Activated CD4-positive, alpha-beta memory T cell treated with anti-CD3 and anti-CD28 coated beads for 36 hours (primary cell): ENCODE measurements around the gene FDXR. TPM values are rescaled to one million over a fixed set of nuclear protein-coding genes. Genes with fewer than 3 reads are reported as not detected.
"Not testable (repeated sequence)": the region's sequence is repeated elsewhere in the genome, so short reads cannot be mapped to it uniquely, and the experiment has no call there.

Source experiments
- CTCF ChIA-PET: fragments of 350-600 bp; sonication (Branson Sonifier 250); formaldehyde crosslinking; loops from one replicate; lab custom pipeline; 2021; ENCODE audit warnings: antibody characterized with exemption, inconsistent platforms; lab: Charles Lee
- POLR2A ChIA-PET: fragments of 350-600 bp; sonication (Branson Sonifier 250); formaldehyde crosslinking; loops from one replicate; lab custom pipeline; 2021; ENCODE audit warnings: antibody characterized with exemption; lab: Charles Lee
- DNase-seq: peaks from one replicate; pipeline ENCODE4 v3.0.0-alpha.2; 2020
- H3K27ac Mint-ChIP-seq: one replicate; pipeline ENCODE4 v1.8.0; 2021; ENCODE audit warnings: mixed read lengths
- H3K27me3 Mint-ChIP-seq: one replicate; pipeline ENCODE4 v1.8.0; 2021; ENCODE audit warnings: mixed read lengths
- H3K36me3 Mint-ChIP-seq: one replicate; pipeline ENCODE4 v1.8.0; 2021; ENCODE audit warnings: mixed read lengths
- H3K4me1 Mint-ChIP-seq: one replicate; pipeline ENCODE4 v1.8.0; 2021; ENCODE audit warnings: low read depth, mixed read lengths
- H3K4me3 Mint-ChIP-seq: one replicate; pipeline ENCODE4 v1.8.0; 2021; ENCODE audit warnings: mild to moderate bottlenecking, mixed read lengths
- H3K9me3 Mint-ChIP-seq: one replicate; pipeline ENCODE4 v1.8.0; 2021; ENCODE audit warnings: mixed read lengths
- intact Hi-C: fragments of 100-400 bp; cut with micrococcal nuclease; formaldehyde crosslinking; loops from one replicate; pipeline ENCODE4 v1.15.1; 2023
- total RNA-seq, 2 experiments: library from RNA; stranded (reverse); gene quantifications; one replicate each; pipeline ENCODE4 v1.2.3, GENCODE V29; 2021

Gene FDXR
- total RNA-seq, 2 experiments from 2014 or later = 18.1 to 18.4 TPM

DNA sequence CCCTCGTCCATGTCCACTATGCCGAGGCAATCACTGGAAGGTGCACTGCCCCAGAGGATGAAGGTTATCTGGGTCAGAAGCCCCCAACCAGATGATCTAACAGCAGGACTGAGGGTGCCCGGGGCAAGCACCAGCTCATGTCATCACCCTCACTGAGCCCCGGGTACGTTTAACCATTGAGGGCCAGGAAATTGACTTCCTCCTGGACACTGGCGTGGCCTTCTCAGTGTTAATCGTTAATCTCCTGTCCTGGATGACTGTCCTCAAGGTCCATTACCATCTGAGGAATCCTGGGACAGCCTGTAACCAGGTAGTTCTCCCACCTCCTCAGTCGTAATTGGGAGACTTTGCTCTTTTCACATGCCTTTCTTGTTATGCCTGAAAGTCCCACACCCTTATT, 38.6 kb upstream of the FDXR start:
- H3K4me1 Mint-ChIP-seq, H3K27me3 Mint-ChIP-seq, H3K36me3 Mint-ChIP-seq, H3K9me3 Mint-ChIP-seq, CTCF ChIA-PET, H3K4me3 Mint-ChIP-seq, intact Hi-C loops, POLR2A ChIA-PET, DNase-seq, H3K27ac Mint-ChIP-seq: not testable (repeated sequence)

DNA sequence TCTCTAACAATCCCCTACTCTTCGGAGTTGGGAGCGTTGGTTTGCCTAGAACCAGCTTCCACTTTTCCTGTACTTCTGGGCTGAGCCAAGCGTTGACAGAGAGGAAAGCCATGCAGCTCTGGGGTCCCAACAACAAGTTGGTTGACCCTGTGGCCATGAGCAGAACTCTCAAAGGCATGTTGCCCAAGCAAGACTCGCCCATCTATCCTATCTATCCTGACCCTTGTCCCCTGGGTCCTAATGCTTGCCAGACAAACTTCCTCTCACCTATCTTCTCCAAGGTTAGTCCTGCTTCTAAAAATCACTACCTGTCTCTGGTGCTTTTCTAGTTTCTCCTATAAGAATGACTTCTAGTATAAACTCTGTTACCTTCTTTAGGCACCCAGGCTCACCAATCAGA, 36.3 kb upstream of the FDXR start:
- CTCF ChIA-PET, POLR2A ChIA-PET, intact Hi-C loops, H3K9me3 Mint-ChIP-seq, H3K27ac Mint-ChIP-seq, H3K4me3 Mint-ChIP-seq, H3K27me3 Mint-ChIP-seq, H3K4me1 Mint-ChIP-seq, DNase-seq, H3K36me3 Mint-ChIP-seq: not testable (repeated sequence)

DNA sequence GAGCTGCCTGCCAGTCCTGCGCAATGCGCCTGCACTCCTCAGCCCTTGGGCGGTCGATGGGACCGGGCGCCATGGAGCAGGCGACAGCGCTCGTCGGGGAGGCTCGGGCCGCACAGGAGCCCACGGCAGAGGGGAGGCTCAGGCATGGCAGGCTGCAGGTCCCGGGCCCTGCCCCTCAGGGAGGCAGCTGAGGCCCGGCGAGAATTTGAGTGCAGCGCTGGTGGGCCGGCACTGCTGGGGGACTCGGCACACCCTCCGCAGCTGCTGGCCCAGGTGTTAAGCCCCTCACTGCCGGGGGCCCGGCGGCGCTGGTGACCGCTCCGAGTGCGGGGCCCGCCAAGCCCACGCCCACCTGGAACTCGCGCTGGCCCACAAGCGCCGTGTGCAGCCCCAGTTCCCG, 34.2 kb upstream of the FDXR start:
- intact Hi-C loops = no loop called here
- Mint-ChIP-seq H3K36me3 (no peaks in the 10 kb centered on the region), H3K9me3 (no peaks in the 10 kb centered on the region), H3K27ac (no peak overlapping the region), H3K4me1 (peaks cover 3% of the 10 kb centered on the region), H3K27me3 (peaks cover 1% of the 10 kb centered on the region), H3K4me3 (no peak overlapping the region)
- ChIA-PET POLR2A (no interaction called here), CTCF (interaction anchor here (1.0 kb wide), 1 partner anchor 51 kb away, joined by 3 read pairs; no protein-coding TSS in a partner anchor)
- DNase-seq = no peak

DNA sequence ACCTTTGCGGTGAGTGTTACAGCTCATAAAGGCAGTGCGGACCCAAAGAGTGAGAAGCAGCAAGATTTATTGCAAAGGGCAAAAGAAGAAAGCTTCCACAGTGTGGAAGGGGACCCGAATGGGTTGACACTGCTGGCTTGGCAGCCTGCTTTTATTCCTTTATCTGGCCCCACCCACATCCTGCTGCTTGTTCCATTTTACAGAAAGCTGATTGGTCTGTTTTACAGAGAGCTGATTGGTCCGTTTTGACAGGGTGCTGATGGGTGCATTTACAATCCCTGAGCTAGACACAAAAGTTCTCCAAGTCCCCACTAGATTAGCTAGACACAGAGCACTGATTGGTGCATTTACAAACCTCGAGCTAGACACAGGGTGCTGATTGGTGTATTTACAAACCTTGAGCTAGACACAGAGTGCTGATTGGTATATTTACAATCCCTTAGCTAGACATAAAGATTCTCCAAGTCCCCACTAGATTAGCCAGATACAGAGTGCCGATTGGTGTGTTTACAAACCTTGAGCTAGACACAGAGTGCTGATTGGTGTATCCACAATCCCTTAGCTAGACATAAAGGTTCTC, 33.5 kb upstream of the FDXR start:
- intact Hi-C loops, DNase-seq, H3K4me3 Mint-ChIP-seq, H3K36me3 Mint-ChIP-seq, H3K27me3 Mint-ChIP-seq, H3K9me3 Mint-ChIP-seq, POLR2A ChIA-PET, H3K27ac Mint-ChIP-seq, H3K4me1 Mint-ChIP-seq: not testable (repeated sequence)
- CTCF ChIA-PET = interaction anchor here (1.0 kb wide), 1 partner anchor 52 kb away, joined by 3 read pairs; no protein-coding TSS in a partner anchor

DNA sequence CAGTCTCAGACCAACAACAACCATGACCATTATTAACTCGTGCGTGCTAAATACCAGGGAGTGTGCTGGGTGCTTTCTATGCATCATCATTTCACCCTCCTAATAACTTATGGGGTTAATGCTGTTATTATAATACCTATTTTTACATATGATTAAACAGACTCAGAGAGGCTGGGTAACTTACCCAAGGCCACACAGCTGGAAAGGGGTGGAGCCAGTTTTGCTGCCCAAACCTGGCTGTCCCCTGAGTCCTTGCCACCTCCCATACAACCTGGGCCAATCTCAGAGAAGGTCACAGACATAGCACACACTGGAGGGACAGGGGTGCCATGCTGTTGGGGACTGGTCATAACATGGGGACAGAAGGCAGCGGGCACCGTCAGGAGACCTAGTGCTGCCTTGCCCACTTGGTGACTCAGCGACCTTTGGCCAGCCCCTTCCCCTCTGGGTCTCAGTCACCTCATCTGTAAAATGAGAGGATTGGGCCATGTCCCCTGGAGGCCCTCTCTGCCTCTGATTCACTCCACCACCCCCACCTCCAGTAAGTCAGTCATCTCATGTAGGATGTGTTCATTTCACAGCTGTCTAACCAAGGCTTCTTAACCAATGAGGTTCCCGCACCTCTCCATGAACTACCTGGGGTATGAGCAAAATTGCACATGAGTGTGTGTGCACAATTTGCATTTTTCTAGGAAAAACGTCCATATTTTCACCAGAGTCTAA, 32.1 kb upstream of the FDXR start:
- ChIA-PET CTCF (no interaction called here), POLR2A (no interaction called here)
- peak overlapping the region; percentile 28 for H3K27ac Mint-ChIP-seq
- H3K4me3 Mint-ChIP-seq = no peak overlapping the region
- no peaks in the 10 kb centered on the region for H3K9me3 Mint-ChIP-seq
- intact Hi-C loops = no loop called here
- H3K4me1 Mint-ChIP-seq = peaks cover 3% of the 10 kb centered on the region
- H3K27me3 Mint-ChIP-seq = peaks cover 5% of the 10 kb centered on the region
- H3K36me3 Mint-ChIP-seq = no peaks in the 10 kb centered on the region
- peak; percentile 32 for DNase-seq

- H3K4me1 Mint-ChIP-seq = peaks cover 3% of the 10 kb centered on the region
- DNase-seq = no peak
- no peak overlapping the region for H3K4me3 Mint-ChIP-seq
- no peaks in the 10 kb centered on the region for H3K36me3 Mint-ChIP-seq
- H3K27ac Mint-ChIP-seq = no peak overlapping the region
- POLR2A ChIA-PET = no interaction called here
- no peaks in the 10 kb centered on the region for H3K9me3 Mint-ChIP-seq
- CTCF ChIA-PET = no interaction called here
- intact Hi-C loops = no loop called here
- peaks cover 4% of the 10 kb centered on the region for H3K27me3 Mint-ChIP-seq
These were observed 30.9 kb upstream of the FDXR start for GRCh38 chr17:74903671-74904070.

GRCh38 chr17:74903034-74903433, 30.2 kb upstream of the FDXR start:
- Mint-ChIP-seq H3K27me3 (peaks cover 4% of the 10 kb centered on the region), H3K4me1 (peaks cover 3% of the 10 kb centered on the region), H3K9me3 (no peaks in the 10 kb centered on the region), H3K36me3 (no peaks in the 10 kb centered on the region), H3K4me3 (no peak overlapping the region), H3K27ac (no peak overlapping the region)
- intact Hi-C loops = no loop called here
- POLR2A ChIA-PET = no interaction called here
- CTCF ChIA-PET = interaction anchor here (0.6 to 0.8 kb wide), 2 partner anchors 55 to 188 kb away, joined by 3 to 4 read pairs; no protein-coding TSS in a partner anchor
- DNase-seq = no peak

DNA sequence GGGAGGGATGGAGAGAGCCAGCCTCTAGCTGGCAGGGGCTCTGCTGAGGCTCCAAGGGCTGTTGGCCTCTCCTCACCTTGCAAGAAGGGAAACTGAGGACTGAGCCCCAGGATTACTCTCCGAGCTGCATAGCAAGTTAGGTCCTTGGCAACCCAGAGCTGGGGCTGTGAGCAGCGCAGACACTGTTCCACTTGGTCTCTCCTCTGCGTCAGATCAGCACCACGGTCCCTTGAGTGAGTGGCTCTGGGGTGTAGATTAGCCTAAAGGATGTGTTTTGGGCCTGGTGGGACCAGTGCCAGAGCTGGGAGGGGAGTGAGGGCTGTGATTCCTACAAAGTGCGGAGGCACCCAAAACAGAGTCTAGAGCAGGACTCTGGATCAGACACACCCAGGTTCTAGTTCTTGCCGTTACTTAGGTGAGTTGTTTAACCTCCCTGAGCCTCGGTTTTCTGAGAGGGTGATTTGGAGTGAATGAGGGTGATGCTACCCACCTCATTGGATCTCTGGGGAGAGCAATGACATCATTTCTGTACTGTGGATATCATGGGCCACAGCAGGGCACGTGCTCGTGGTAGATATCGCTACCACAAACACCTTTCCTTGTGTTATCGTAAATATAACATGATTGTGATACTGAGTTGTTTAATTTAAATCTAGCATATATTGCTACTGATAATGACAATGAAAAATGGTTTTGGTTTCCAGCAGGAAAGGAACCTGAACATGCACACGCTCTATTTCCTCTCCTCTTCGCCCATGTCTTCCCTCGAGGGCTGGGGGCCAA, 28.8 kb upstream of the FDXR start:
- ChIA-PET POLR2A (no interaction called here), CTCF (no interaction called here)
- Mint-ChIP-seq H3K4me3 (no peak overlapping the region), H3K27ac (no peak overlapping the region), H3K9me3 (no peaks in the 10 kb centered on the region), H3K4me1 (peaks cover 3% of the 10 kb centered on the region), H3K36me3 (no peaks in the 10 kb centered on the region), H3K27me3 (peaks cover 4% of the 10 kb centered on the region)
- intact Hi-C loops = no loop called here
- DNase-seq = no peak

DNA sequence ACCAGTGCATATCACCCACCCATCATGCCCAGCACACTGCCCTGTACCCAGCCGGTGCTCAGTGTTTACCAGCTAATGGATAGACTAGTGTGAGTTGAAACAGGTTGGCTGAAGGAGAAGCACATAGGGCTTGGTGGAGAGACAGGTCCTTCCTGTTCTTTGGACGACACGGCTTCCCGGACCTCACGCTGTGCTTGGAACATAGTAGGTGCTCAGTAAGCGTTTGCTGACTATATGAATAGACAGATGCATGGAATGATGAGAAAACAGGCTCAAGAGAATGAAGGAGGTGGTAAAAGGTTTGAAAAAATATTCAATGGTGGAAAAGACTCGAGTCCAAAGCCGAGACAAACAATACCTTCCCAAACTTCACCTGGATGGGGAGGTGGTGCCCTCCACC, 27.4 kb upstream of the FDXR start:
- Mint-ChIP-seq H3K4me3 (no peak overlapping the region), H3K4me1 (no peaks in the 10 kb centered on the region), H3K27ac (no peak overlapping the region), H3K36me3 (no peaks in the 10 kb centered on the region), H3K27me3 (peaks cover 8% of the 10 kb centered on the region), H3K9me3 (no peaks in the 10 kb centered on the region)
- ChIA-PET POLR2A (no interaction called here), CTCF (no interaction called here)
- DNase-seq = no peak
- intact Hi-C loops = no loop called here

GRCh38 chr17:74898376-74898946, 25.7 kb upstream of the FDXR start:
- Mint-ChIP-seq H3K4me1 (peaks cover 2% of the 10 kb centered on the region), H3K27me3 (peaks cover 21% of the 10 kb centered on the region), H3K27ac (no peak overlapping the region), H3K36me3 (no peaks in the 10 kb centered on the region), H3K9me3 (no peaks in the 10 kb centered on the region), H3K4me3 (no peak overlapping the region)
- ChIA-PET POLR2A (no interaction called here), CTCF (no interaction called here)
- no peak for DNase-seq
- intact Hi-C loops = no loop called here

- intact Hi-C loops = no loop called here
These were observed 21.3 kb upstream of the FDXR start for GRCh38 chr17:74893936-74894671.

More at GRCh38 chr17:74893936-74894671, 21.3 kb upstream of the FDXR start:
- ChIA-PET POLR2A (no interaction called here), CTCF (interaction anchor here (1.5 kb wide), 1 partner anchor 64 kb away, joined by 3 read pairs; no protein-coding TSS in a partner anchor)
- no peaks in the 10 kb centered on the region for H3K9me3 Mint-ChIP-seq
- peaks cover 2% of the 10 kb centered on the region for H3K4me1 Mint-ChIP-seq
- no peaks in the 10 kb centered on the region for H3K36me3 Mint-ChIP-seq
- H3K4me3 Mint-ChIP-seq = no peak overlapping the region
- no peak for DNase-seq
- no peak overlapping the region for H3K27ac Mint-ChIP-seq
- peaks cover 33% of the 10 kb centered on the region for H3K27me3 Mint-ChIP-seq
